ENCODE measurements around the gene ABCC1.
A peak's percentile ranks its signal among the peaks of the same experiment; 100 is the strongest.

The ABCC1 gene

GRCh38 chr16:16000685-16001084 lies 51.3 kb downstream of the ABCC1 start:
- no peak for DNase-seq

DNA sequence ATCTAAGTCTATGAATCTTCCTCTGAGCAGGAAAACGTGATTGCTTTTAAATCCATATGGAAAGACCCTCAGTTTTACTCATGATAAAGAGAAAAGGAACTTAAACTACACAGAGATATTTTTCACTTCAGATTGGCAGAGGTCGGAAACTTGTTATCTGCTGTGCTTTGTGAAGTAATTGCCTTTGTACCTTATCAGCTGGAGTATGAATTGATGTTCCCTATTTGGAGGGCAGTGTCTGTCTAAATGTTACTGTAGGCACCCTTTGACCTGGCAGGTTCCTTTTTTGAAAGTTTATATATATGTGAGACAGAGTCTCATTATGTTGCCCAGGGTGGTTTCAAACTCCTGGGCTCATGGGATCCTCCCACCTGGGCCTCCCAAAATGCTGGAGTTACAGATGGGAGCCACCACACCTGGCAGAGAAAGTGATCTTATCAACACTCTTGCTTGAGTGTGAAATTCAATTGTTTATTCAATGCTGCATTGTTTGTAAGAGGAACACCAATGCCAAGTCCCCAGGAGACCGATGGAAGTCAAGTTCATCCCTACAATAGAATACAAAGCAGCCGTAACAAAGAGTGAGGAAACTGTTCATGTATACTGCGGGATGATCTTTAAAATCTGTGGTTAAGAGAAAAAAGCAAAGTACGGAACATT lies 52.3 kb downstream of the ABCC1 start:
- no peak for DNase-seq

DNA sequence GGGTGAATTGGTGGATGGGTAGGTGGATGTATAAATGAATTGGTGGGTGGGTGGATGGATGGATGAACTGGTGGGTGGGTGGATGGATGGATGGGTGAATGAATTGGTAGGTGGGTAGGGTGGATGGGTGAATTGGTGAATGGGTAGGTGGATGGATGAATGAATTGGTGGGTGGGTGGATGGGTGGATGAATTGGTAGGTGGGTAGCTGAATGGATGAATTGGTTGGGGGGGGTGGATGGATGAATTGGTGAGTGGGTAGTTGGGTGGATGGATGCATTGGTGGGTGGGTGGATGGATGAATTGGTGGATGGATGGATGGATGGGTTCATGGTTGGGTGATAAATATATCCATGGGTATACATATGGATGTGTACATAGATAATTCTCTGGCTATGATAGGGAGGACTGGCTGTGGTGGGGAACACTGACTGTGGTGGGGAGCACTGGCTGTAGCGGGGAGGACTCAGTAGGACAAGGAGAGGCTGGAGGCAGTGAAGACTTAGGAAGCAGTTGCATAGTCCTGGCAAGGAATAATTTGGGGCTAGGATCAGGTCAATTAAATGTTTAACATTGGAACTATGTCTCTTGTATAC lies 54.4 kb downstream of the ABCC1 start:
- DNase-seq = no peak

DNA sequence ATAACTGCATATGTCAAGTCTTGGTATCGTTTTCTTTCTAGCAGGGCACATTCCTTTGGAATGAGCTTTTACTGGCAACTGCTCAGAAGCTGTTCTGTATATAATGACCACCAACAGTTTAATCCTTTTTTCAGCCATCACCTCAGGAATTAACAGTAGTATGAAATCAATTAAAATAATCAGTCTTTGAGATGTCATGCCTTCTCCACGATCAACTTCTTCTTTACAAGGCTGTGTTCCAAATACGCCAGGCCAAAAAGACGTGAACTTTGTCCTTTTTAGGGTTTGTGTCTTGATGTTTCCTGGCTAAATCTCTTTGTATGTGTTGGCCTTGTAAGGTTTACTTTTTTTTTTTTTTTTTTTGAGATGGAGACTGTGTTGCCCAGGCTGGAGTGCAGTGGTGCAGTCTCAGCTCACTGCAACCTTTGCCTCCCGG lies 54.9 kb downstream of the ABCC1 start:
- DNase-seq = no peak

- DNase-seq = no peak
These were observed 56.3 kb downstream of the ABCC1 start for GRCh38 chr16:16005721-16006120.

DNA sequence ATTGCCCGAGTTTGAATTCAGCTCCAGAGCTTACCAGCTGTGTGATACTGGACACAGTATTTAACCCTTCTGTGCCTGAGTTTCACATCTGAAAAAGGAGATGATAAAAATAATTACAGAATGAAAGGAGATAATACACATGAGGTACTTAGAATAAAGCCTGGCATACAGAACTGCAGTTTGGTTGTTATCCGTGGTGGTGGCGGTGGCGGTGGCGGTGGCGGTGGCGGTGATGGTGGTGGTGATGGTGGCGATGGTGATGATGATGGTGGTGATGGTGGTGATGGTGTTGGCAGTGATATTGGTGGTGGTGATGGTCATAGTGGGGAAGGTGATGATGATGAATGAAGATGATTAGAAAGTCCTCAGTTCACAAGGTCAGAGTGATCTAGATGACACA lies 57.2 kb downstream of the ABCC1 start:
- no peak for DNase-seq

- peak; percentile 45 for DNase-seq
These were observed 58.3 kb downstream of the ABCC1 start for GRCh38 chr16:16007743-16008111.

DNA sequence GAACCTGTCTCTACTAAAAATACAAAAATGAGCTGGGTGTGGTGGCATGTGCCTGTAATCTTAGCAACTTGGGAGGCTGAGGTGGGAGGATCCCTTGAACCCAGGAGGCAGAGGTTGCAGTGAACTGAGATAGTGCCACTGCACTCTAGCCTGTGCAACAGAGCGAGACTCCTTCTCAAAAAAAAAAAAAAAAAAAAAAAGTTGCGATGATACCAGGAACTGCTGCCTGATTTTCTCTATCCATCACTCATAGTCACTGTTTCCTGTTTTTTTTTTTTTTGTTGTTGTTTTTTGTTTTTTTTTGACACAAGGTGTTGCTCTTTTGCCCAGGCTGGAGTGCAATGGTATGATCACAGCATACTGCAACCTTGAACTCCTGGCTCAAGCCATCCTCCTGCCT lies 59.2 kb downstream of the ABCC1 start:
- no peak for DNase-seq

- DNase-seq = no peak
These were observed 60.0 kb downstream of the ABCC1 start for GRCh38 chr16:16009401-16009800.

DNA sequence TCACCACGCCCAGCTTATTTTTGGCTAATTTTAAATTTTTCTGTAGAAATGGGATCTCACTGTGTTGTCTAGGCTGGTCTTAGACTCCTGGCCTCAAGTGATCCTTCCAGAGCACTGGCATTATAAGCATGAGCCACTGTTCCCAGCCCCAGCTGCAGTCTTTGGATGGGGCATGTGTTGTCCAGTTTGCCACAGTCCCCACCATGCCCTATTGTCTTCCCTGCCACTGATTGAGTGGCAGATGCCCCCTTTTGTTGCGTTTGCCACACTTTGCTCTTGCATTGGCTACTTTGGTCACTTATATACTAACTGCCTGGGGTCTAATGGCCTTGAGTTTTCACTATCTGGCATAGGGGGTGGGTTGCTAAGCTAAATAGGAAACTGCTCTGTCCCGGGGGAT lies 60.8 kb downstream of the ABCC1 start:
- DNase-seq = no peak

DNA sequence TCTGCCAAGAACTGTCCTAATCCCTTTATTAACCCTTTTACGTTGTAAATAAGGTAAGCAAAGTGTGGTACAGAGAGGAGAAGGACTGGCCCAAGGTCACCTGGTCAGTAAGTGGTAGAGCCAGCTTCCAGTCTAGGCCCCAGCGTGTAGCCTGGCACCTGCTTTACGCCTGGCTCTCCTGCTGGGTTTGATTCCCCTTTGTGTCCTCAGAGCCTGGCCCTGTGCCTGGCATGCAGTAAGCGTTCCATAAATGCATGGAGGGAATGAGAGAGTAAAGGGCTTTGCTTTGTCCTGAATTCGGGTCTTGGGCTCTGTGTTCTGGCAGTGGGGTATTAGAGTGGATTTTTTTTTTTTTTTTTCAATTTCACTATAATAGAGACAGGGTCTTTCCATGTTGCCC lies 62.7 kb downstream of the ABCC1 start:
- no peak for DNase-seq

DNA sequence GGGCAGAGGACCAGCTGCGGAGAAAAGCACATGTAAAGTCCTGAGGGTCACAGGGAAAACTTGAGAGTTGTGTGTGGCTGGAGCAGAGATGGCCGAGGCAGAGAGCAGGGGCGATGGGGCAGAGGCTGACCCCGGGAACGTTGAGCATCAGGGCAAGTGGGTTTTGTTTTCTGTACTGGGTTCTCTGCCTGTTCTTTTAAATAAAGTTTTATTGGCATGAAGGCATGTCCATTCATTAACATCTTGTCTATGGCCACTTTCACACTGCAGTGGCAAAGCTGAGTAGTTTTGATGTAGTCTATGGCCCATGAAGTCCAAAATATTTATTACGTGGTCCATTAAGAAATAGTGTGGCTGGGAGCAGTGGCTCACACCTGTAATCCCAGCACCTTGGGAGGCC lies 64.4 kb downstream of the ABCC1 start:
- DNase-seq = no peak

- no peak for DNase-seq
These were observed 65.2 kb downstream of the ABCC1 start for GRCh38 chr16:16014329-16015224.

DNA sequence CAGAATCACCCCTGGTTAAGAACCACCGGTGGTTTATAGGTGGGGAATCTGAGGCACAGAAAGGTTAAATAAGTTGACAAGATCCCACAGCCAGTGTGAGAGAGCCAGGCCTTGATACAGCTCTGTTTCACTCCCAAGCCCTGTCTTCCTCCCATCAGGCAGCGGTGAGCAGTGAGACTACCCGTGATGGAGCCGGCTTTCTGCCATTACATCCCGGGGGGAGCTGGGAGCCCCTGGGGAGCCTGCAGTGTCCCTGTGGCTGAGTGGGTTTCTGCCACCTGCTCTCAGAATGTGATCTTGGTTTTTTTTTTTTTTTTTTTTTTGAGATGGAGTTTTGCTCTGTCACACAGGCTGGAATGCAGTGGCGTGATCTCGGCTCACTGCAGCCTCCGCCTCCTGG lies 66.4 kb downstream of the ABCC1 start:
- no peak for DNase-seq

GRCh38 chr16:16016388-16016964 lies 67.1 kb downstream of the ABCC1 start:
- no peak for DNase-seq

- no peak for DNase-seq
These were observed 68.4 kb downstream of the ABCC1 start for GRCh38 chr16:16017812-16018211.

- DNase-seq = no peak
These were observed 69.3 kb downstream of the ABCC1 start for GRCh38 chr16:16018705-16019104.

DNA sequence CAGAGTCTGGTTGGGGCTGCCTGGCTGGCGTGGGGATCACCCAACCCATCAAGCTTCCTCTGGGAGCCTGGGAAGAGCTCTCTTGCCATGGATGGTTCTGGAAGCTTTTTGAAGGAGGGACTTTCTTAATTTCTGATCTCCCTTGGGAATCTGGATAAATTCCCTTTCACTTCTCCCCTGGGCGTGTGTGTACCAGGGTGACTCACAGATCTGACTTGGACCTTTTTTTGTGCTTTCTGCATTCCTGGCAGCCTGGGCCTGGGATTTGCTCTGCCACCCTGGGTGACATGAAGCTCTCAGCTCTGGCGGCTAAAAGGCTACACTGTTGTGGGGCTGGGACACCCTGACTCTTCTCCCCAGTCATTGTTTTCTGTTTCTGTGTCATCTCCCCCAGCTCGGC lies 70.1 kb downstream of the ABCC1 start:
- no peak for DNase-seq

- no peak for DNase-seq
These were observed 70.9 kb downstream of the ABCC1 start for GRCh38 chr16:16020291-16020690.

GRCh38 chr16:16021020-16021419 lies 71.6 kb downstream of the ABCC1 start:
- peak; percentile 86 for DNase-seq

DNA sequence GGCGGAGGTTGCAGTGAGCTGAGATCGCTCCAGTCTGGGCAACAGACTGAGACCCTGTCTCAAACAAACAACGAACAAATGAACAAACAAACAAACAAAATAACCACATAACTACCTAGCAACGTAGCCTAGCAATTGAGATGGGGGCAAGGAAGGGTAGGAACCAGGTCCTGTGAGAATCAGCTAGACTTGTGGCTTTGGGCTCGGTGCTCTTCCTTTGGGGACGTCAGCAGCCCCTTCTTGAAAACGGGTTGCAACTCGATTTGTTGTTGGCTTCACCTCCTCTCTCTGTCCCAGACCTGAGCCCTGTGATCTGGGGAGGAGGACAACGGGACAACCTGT lies 72.2 kb downstream of the ABCC1 start:
- no peak for DNase-seq

GRCh38 chr16:16021988-16022682 lies 72.7 kb downstream of the ABCC1 start:
- peak; percentile 76 for DNase-seq

GRCh38 chr16:16022683-16023064 lies 73.3 kb downstream of the ABCC1 start:
- DNase-seq = no peak

Measured in MV-4-11 (cell line).